ENCODE measurements around the gene PANK4.

Gene PANK4

GRCh38 chr1:2494323-2494693 lies 32.1 kb downstream of the PANK4 start:
- DNase-seq: no peak

GRCh38 chr1:2493691-2494322 lies 32.6 kb downstream of the PANK4 start:
- no peak for DNase-seq

GRCh38 chr1:2493218-2493617 lies 33.2 kb downstream of the PANK4 start:
- DNase-seq: no peak

- DNase-seq: no peak
Measured at GRCh38 chr1:2492091-2492490, 34.3 kb downstream of the PANK4 start.

GRCh38 chr1:2489615-2490014 lies 36.8 kb downstream of the PANK4 start:
- DNase-seq: no peak

GRCh38 chr1:2488688-2489087 lies 37.7 kb downstream of the PANK4 start:
- no peak for DNase-seq

- DNase-seq: no peak
Measured at GRCh38 chr1:2486558-2486957, 39.8 kb downstream of the PANK4 start.

- no peak for DNase-seq
Measured at GRCh38 chr1:2486041-2486440, 40.4 kb downstream of the PANK4 start.

- DNase-seq: no peak
Measured at GRCh38 chr1:2483970-2484369, 42.4 kb downstream of the PANK4 start.

- no peak for DNase-seq
Measured at GRCh38 chr1:2483026-2483425, 43.4 kb downstream of the PANK4 start.

GRCh38 chr1:2482588-2482987 lies 43.8 kb downstream of the PANK4 start:
- no peak for DNase-seq

GRCh38 chr1:2481885-2482284 lies 44.5 kb downstream of the PANK4 start:
- no peak for DNase-seq

- DNase-seq: no peak
Measured at GRCh38 chr1:2480986-2481364, 45.4 kb downstream of the PANK4 start.

GRCh38 chr1:2480236-2480985 lies 46.0 kb downstream of the PANK4 start:
- no peak for DNase-seq

- no peak for DNase-seq
Measured at GRCh38 chr1:2479618-2480017, 46.8 kb downstream of the PANK4 start.

GRCh38 chr1:2479186-2479585 lies 47.2 kb downstream of the PANK4 start:
- no peak for DNase-seq

GRCh38 chr1:2477791-2478499 lies 48.5 kb downstream of the PANK4 start:
- DNase-seq: no peak

- no peak for DNase-seq
Measured at GRCh38 chr1:2477309-2477708, 49.1 kb downstream of the PANK4 start.

- no peak for DNase-seq
Measured at GRCh38 chr1:2476061-2476999, 50.1 kb downstream of the PANK4 start, which contains the start of gene PLCH2. TSS of gene PLCH2 (plus strand) at chr1:2476289. CDS start at chr1:2476589, 300 bp downstream.

- DNase-seq: no peak
Measured at GRCh38 chr1:2475571-2475970, 50.8 kb downstream of the PANK4 start.

GRCh38 chr1:2474933-2475371 lies 51.4 kb downstream of the PANK4 start:
- DNase-seq: no peak

- DNase-seq: no peak
Measured at GRCh38 chr1:2474104-2474844, 52.1 kb downstream of the PANK4 start.

Data from stimulated activated CD4-positive, alpha-beta T cell treated with anti-CD3 and anti-CD28 coated beads, Interleukin-4, amount 100 ng/mL, for 4 hours (primary cell).